Endothelial cell of umbilical vein (primary cell): ENCODE measurements around the gene DSCAML1. TPM values are rescaled to one million over a fixed set of nuclear protein-coding genes. Genes with fewer than 3 reads are reported as not detected.

Experiments used
- BruUV-seq: library from RNA; stranded (reverse); fragments of 400-500 nt; replicated peaks from 2 replicates; lab custom pipeline; 2021; lab: Mats Ljungman, UMichigan
- CTCF ChIA-PET: fragments of 300-600, 350-600 bp; sonication (Branson Sonifier 250); formaldehyde crosslinking; loops from one replicate; lab custom pipeline; 2021; ENCODE audit warnings: antibody characterized with exemption, inconsistent platforms; lab: Charles Lee
- POLR2A ChIA-PET: fragments of 300-600, 350-600 bp; sonication (Branson Sonifier 250); formaldehyde crosslinking; loops from one replicate; lab custom pipeline; 2021; ENCODE audit warnings: antibody characterized with exemption, inconsistent platforms; lab: Charles Lee
- DNase-seq: peaks from one replicate; pipeline ENCODE4 v3.0.0-alpha.2; 2011; ENCODE audit warnings: low read depth, low spot score
- FAIRE-seq: peaks from 2 replicates; lab custom pipeline; 2011; peaks lifted over from hg19 to GRCh38; lab: Jason Lieb, UNC
- H2AFZ ChIP-seq: 2 replicates; pipeline ENCODE4 v1.6.0; 2012; ENCODE audit warnings: low read depth, low read length, control low read depth, inconsistent platforms
- H3K27ac ChIP-seq: 2 replicates; pipeline ENCODE4 v1.5.1; 2011; ENCODE audit warnings: low read depth, mild to moderate bottlenecking, control low read depth, low read length, moderate library complexity; ENCODE audit not compliant: insufficient read depth
- H3K27me3 ChIP-seq, 2 experiments: 2 replicates each; pipeline versions ENCODE4 v1.6.0 to v1.6.1; 2011; ENCODE audit warnings: low read length in 2 of 2, mixed read lengths in 1 of 2; ENCODE audit not compliant: control insufficient read depth in 2 of 2, insufficient read depth in 2 of 2
- H3K36me3 ChIP-seq, 2 experiments: 2 replicates in 1 of 2; 3 replicates in 1 of 2; pipeline ENCODE4 v1.5.1; 2011; ENCODE audit warnings: low read length in 2 of 2, mild to moderate bottlenecking in 1 of 2, moderate library complexity in 1 of 2; ENCODE audit not compliant: control insufficient read depth in 2 of 2, insufficient read depth in 2 of 2; ENCODE audit errors: extremely low read depth in 1 of 2
- H3K4me1 ChIP-seq: 3 replicates; pipeline ENCODE4 v1.5.1; 2011; ENCODE audit warnings: mild to moderate bottlenecking, low read length; ENCODE audit not compliant: control insufficient read depth, insufficient read depth; ENCODE audit errors: extremely low read depth
- H3K4me2 ChIP-seq: 2 replicates; pipeline ENCODE4 v1.6.1; 2011; ENCODE audit warnings: low read length, control low read depth, mixed read lengths; ENCODE audit not compliant: insufficient read depth
- H3K4me3 ChIP-seq, 3 experiments: fragments of 200-600 bp in 1 of 3; sonication (generic), shearing (Covaris generic) in 1 of 3; replicated peaks in 1 of 3; 2 replicates each; pipeline ENCODE4 v1.5.1; 2011 to 2016; ENCODE audit warnings: control low read depth in 3 of 3, low read length in 3 of 3, mild to moderate bottlenecking in 2 of 3, inconsistent platforms in 1 of 3, low read depth in 1 of 3, moderate library complexity in 1 of 3; ENCODE audit not compliant: insufficient read depth in 1 of 3
- H3K79me2 ChIP-seq: 2 replicates; pipeline ENCODE4 v1.6.0; 2012; ENCODE audit warnings: low read length, inconsistent platforms; ENCODE audit not compliant: control insufficient read depth, insufficient read depth
- H3K9ac ChIP-seq: replicated peaks from 2 replicates; pipeline ENCODE3; 2011; ENCODE audit warnings: low read length, control low read depth; ENCODE audit not compliant: insufficient read depth; ENCODE audit errors: extremely low read depth
- H3K9me1 ChIP-seq: replicated peaks from 3 replicates; pipeline ENCODE4 v1.6.0; 2011; ENCODE audit warnings: mild to moderate bottlenecking, low read length; ENCODE audit not compliant: control insufficient read depth, insufficient read depth; ENCODE audit errors: extremely low read depth
- H3K9me3 ChIP-seq: replicated peaks from 2 replicates; pipeline ENCODE4 v1.5.1; 2012; ENCODE audit warnings: low read length, inconsistent platforms; ENCODE audit not compliant: control insufficient read depth, insufficient read depth
- H4K20me1 ChIP-seq: replicated peaks from 2 replicates; pipeline ENCODE3; 2011; ENCODE audit warnings: mild to moderate bottlenecking, low read length; ENCODE audit not compliant: control insufficient read depth, insufficient read depth; ENCODE audit errors: extremely low read depth
- CTCF ChIP-seq, 2 donors: IDR thresholded peaks; 1 replicate in 1 of 2; 2 replicates in 1 of 2; pipeline ENCODE4 v1.5.1; 2011; ENCODE audit warnings: low read length in 2 of 2, mild to moderate bottlenecking in 2 of 2, moderate library complexity in 2 of 2, control low read depth in 1 of 2, inconsistent platforms in 1 of 2, low read depth in 1 of 2; ENCODE audit not compliant: insufficient read depth in 1 of 2; ENCODE audit errors: extremely low read depth in 1 of 2
- EZH2 ChIP-seq: IDR thresholded peaks from 2 replicates; pipeline ENCODE4 v1.6.1; 2012; ENCODE audit warnings: borderline replicate concordance, low read depth, mild to moderate bottlenecking, moderate library complexity, low read length, inconsistent platforms; ENCODE audit not compliant: severe bottlenecking
- FOS ChIP-seq: IDR thresholded peaks from 2 replicates; pipeline ENCODE4 v1.6.1; 2011; ENCODE audit warnings: mild to moderate bottlenecking, low read length, moderate library complexity, borderline replicate concordance; ENCODE audit not compliant: insufficient read depth
- GATA2 ChIP-seq: IDR thresholded peaks from 2 replicates; pipeline ENCODE4 v1.7.0; 2011; ENCODE audit warnings: low read depth, mild to moderate bottlenecking, moderate library complexity, mixed read lengths, low read length; ENCODE audit not compliant: insufficient read length, insufficient read depth
- JUN ChIP-seq: IDR thresholded peaks from 2 replicates; pipeline ENCODE4 v1.6.1; 2011; ENCODE audit warnings: borderline replicate concordance, low read depth; ENCODE audit not compliant: insufficient read length, insufficient read depth
- MAX ChIP-seq: IDR thresholded peaks from 2 replicates; pipeline ENCODE4 v1.6.1; 2011; ENCODE audit not compliant: insufficient read depth, insufficient read length
- MYC ChIP-seq: IDR thresholded peaks from one replicate; pipeline ENCODE4 v1.6.1; 2011; ENCODE audit warnings: mild to moderate bottlenecking, low read depth, low read length
- POLR2A ChIP-seq: IDR thresholded peaks from 2 replicates; pipeline ENCODE4 v1.6.1; 2012; ENCODE audit warnings: low read depth, mild to moderate bottlenecking, control low read depth, low read length
- POLR2AphosphoS5 ChIP-seq: IDR thresholded peaks from 2 replicates; pipeline ENCODE4 v1.6.1; 2012; ENCODE audit warnings: low read depth, mild to moderate bottlenecking, control low read depth, low read length, moderate library complexity; ENCODE audit not compliant: insufficient read depth
- dilution Hi-C: fragments of 300-500 bp; cut with MboI; formaldehyde crosslinking; loops from one replicate; pipeline ENCODE4 v1.15.0; 2019; ENCODE audit warnings: low sequenced_read_pairs; ENCODE audit not compliant: extremely low pct_ligation_motif_present
- intact Hi-C: fragments of 100-400 bp; cut with micrococcal nuclease; formaldehyde crosslinking; loops from one replicate; pipeline ENCODE4 v1.10.0; 2022
- polyA plus RNA-seq, 4 experiments: library from polyadenylated mRNA; depleted of rRNA in 3 of 4; stranded (reverse) in 3 of 4; unstranded in 1 of 4; fragments of >200 nt; gene quantifications; 2 replicates each; pipeline versions ENCODE4 v1.2.1 to v1.2.3, GENCODE V29; 2011 to 2012; ENCODE audit warnings: missing spikeins in 1 of 4
- total RNA-seq: library from RNA; stranded (reverse); gene quantifications from 2 replicates; pipeline ENCODE4 v1.2.3, GENCODE V29; 2021

DSCAML1 gene
- total and polyA plus RNA-seq, 2 donors (not counting 3 experiments of a cell fraction or from before 2014, with no cell fraction given), result not detected

GRCh38 chr11:117724104-117724503 lies 72.9 kb downstream of the DSCAML1 start:
- no peak overlapping the region for H3K27ac ChIP-seq
- no peaks in the 10 kb centered on the region for H3K79me2 ChIP-seq
- H3K4me2 ChIP-seq, result no peak overlapping the region
- H4K20me1 ChIP-seq, result no peaks in the 10 kb centered on the region
- POLR2A ChIA-PET, result no interaction called here
- DNase-seq (no peak), FAIRE-seq (no peak)
- TF ChIP-seq MYC (no peak), CTCF (IDR thresholded peaks at IDR 0.05; ENCODE audit: extremely low read depth in 1 of 2, insufficient read depth in 1 of 2, low read depth in 1 of 2, low read length in 2 of 2) (no peak), POLR2AphosphoS5 (no peak), POLR2A (no peak)
- H3K4me1 ChIP-seq, result no peaks in the 10 kb centered on the region
- dilution Hi-C loops (no loop called here), intact Hi-C loops (no loop called here)
- no peaks in the 10 kb centered on the region for H3K9me1 ChIP-seq
- no peak overlapping the region for H3K9ac ChIP-seq
- H3K4me3 ChIP-seq, result no peak overlapping the region
- H3K36me3 ChIP-seq, result no peaks in the 10 kb centered on the region
- peaks cover 2 to 9% of the 10 kb centered on the region in 2 experiments for H3K27me3 ChIP-seq
- no peaks in the 10 kb centered on the region for H3K9me3 ChIP-seq
- CTCF ChIA-PET, result no interaction called here
- H2AFZ ChIP-seq, result no peak overlapping the region
- BruUV-seq, result no TSS peak

- Histone ChIP-seq H3K4me3 (no peak overlapping the region), H3K9ac (no peak overlapping the region), H3K36me3 (no peaks in the 10 kb centered on the region), H3K27ac (no peak overlapping the region), H4K20me1 (no peaks in the 10 kb centered on the region), H3K9me1 (no peaks in the 10 kb centered on the region), H3K4me1 (no peaks in the 10 kb centered on the region), H3K79me2 (no peaks in the 10 kb centered on the region), H2AFZ (no peak overlapping the region), H3K9me3 (no peaks in the 10 kb centered on the region), H3K4me2 (no peak overlapping the region), H3K27me3 (peaks cover 4 to 7% of the 10 kb centered on the region in 2 experiments)
- no peak for FAIRE-seq
- dilution Hi-C loops, result no loop called here
- ChIA-PET CTCF (no interaction called here), POLR2A (no interaction called here)
- intact Hi-C loops, result no loop called here
- BruUV-seq, result no TSS peak
- no peak for DNase-seq
- TF ChIP-seq MAX (no peak), POLR2A (no peak), FOS (no peak), CTCF (IDR thresholded peaks at IDR 0.05; ENCODE audit: extremely low read depth in 1 of 2, insufficient read depth in 1 of 2, low read depth in 1 of 2, low read length in 2 of 2) (no peak), MYC (no peak), POLR2AphosphoS5 (no peak), GATA2 (no peak), JUN (no peak), EZH2 (no peak)
These were observed 73.6 kb downstream of the DSCAML1 start for GRCh38 chr11:117723277-117724024.
